Mesenchymal stem cell (in vitro differentiated cells and primary cell): ENCODE measurements around the gene IFT20.

Source experiments
- DNase-seq: peaks from one replicate; pipeline ENCODE4 v3.0.0-alpha.2; 2013
- H2AFZ ChIP-seq: one replicate; pipeline ENCODE4 v1.6.1; 2013; ENCODE audit warnings: low read depth, mild to moderate bottlenecking, control low read depth, inconsistent platforms, low read length, moderate library complexity
- H2AK5ac ChIP-seq: 2 replicates; pipeline ENCODE4 v1.6.1; 2013; ENCODE audit warnings: low read length, moderate library complexity, mild to moderate bottlenecking, inconsistent platforms; ENCODE audit not compliant: severe bottlenecking
- H2BK120ac ChIP-seq: one replicate; pipeline ENCODE4 v1.6.1; 2013; ENCODE audit warnings: low read depth, mild to moderate bottlenecking, inconsistent platforms, low read length, moderate library complexity
- H2BK12ac ChIP-seq, 2 experiments: one replicate each; pipeline ENCODE4 v1.6.1; 2013; ENCODE audit warnings: inconsistent platforms in 2 of 2, low read length in 2 of 2, mild to moderate bottlenecking in 2 of 2, moderate library complexity in 2 of 2, control low read depth in 1 of 2
- H2BK15ac ChIP-seq: one replicate; pipeline ENCODE4 v1.6.1; 2013; ENCODE audit warnings: mild to moderate bottlenecking, low read depth, inconsistent platforms; ENCODE audit not compliant: poor library complexity, severe bottlenecking
- H2BK5ac ChIP-seq: 2 replicates; pipeline ENCODE4 v1.6.1; 2013; ENCODE audit warnings: low read depth, mild to moderate bottlenecking, low read length, control low read depth, inconsistent platforms; ENCODE audit not compliant: poor library complexity, severe bottlenecking
- H3K14ac ChIP-seq, 2 experiments: one replicate each; pipeline ENCODE4 v1.6.1; 2013; ENCODE audit warnings: inconsistent platforms in 2 of 2, low read length in 2 of 2, control low read depth in 1 of 2, mild to moderate bottlenecking in 1 of 2, moderate library complexity in 1 of 2
- H3K18ac ChIP-seq, 2 experiments: one replicate each; pipeline ENCODE4 v1.6.1; 2013; ENCODE audit warnings: inconsistent platforms in 2 of 2, low read length in 2 of 2, control low read depth in 1 of 2, low read depth in 1 of 2, mild to moderate bottlenecking in 1 of 2
- H3K23ac ChIP-seq, 2 experiments: one replicate each; pipeline ENCODE4 v1.6.1; 2013; ENCODE audit warnings: inconsistent platforms in 2 of 2, low read length in 2 of 2, mild to moderate bottlenecking in 2 of 2, moderate library complexity in 2 of 2, control low read depth in 1 of 2
- H3K27ac ChIP-seq: 2 replicates; pipeline ENCODE4 v1.5.1; 2013; ENCODE audit warnings: mild to moderate bottlenecking, moderate library complexity, low read length, control low read depth, inconsistent platforms; ENCODE audit not compliant: poor library complexity, severe bottlenecking
- H3K27me3 ChIP-seq, 2 experiments: 2 replicates each; pipeline versions ENCODE4 v1.6.1 to v1.7.0; 2013; ENCODE audit warnings: low read length in 2 of 2, mild to moderate bottlenecking in 2 of 2, moderate library complexity in 2 of 2, control low read depth in 1 of 2, inconsistent platforms in 1 of 2; ENCODE audit not compliant: control insufficient read depth in 1 of 2, insufficient read depth in 1 of 2
- H3K36me3 ChIP-seq, 2 experiments: 2 replicates each; pipeline versions ENCODE4 v1.6.1 to v1.7.0; 2013; ENCODE audit warnings: low read length in 2 of 2, control low read depth in 1 of 2, inconsistent platforms in 1 of 2, low read depth in 1 of 2, mild to moderate bottlenecking in 1 of 2; ENCODE audit not compliant: insufficient read depth in 2 of 2, control insufficient read depth in 1 of 2
- H3K4ac ChIP-seq, 2 experiments: one replicate each; pipeline ENCODE4 v1.6.1; 2013; ENCODE audit warnings: inconsistent platforms in 2 of 2, low read length in 2 of 2, mild to moderate bottlenecking in 2 of 2, moderate library complexity in 2 of 2, control low read depth in 1 of 2, low read depth in 1 of 2
- H3K4me1 ChIP-seq: 2 replicates; pipeline ENCODE4 v1.6.1; 2013; ENCODE audit warnings: low read depth, low read length, control low read depth; ENCODE audit not compliant: control insufficient read depth, insufficient read depth
- H3K4me2 ChIP-seq: 2 replicates; pipeline ENCODE4 v1.6.1; 2013; ENCODE audit warnings: low read length, mild to moderate bottlenecking, inconsistent platforms; ENCODE audit not compliant: poor library complexity, severe bottlenecking
- H3K4me3 ChIP-seq, 2 experiments: 2 replicates each; pipeline versions ENCODE4 v1.5.1 to v1.7.0; 2013; ENCODE audit warnings: low read length in 2 of 2, mild to moderate bottlenecking in 2 of 2, control low read depth in 1 of 2, low read depth in 1 of 2; ENCODE audit not compliant: insufficient read depth in 1 of 2
- H3K79me1 ChIP-seq: replicated peaks from 2 replicates; pipeline ENCODE4 v1.6.1; 2013; ENCODE audit warnings: mild to moderate bottlenecking, control low read depth, low read length, inconsistent platforms; ENCODE audit not compliant: poor library complexity, severe bottlenecking
- H3K9ac ChIP-seq: 2 replicates; pipeline ENCODE4 v1.7.0; 2013; ENCODE audit warnings: mild to moderate bottlenecking, low read length, moderate library complexity
- H3K9me3 ChIP-seq: 2 replicates; pipeline ENCODE4 v1.7.0; 2013; ENCODE audit warnings: mild to moderate bottlenecking, low read length; ENCODE audit not compliant: control insufficient read depth
- H4K8ac ChIP-seq: one replicate; pipeline ENCODE4 v1.6.1; 2013; ENCODE audit warnings: inconsistent platforms, mild to moderate bottlenecking, low read length, moderate library complexity
- H4K91ac ChIP-seq: one replicate; pipeline ENCODE4 v1.6.1; 2013; ENCODE audit warnings: mild to moderate bottlenecking, low read length, inconsistent platforms
- WGBS: methylation state at CpG from one replicate; pipeline ENCODE4 v1.1.7; 2013; ENCODE audit warnings: mixed read lengths; 5-methylcytosine and 5-hydroxymethylcytosine counted together

IFT20 gene

DNA sequence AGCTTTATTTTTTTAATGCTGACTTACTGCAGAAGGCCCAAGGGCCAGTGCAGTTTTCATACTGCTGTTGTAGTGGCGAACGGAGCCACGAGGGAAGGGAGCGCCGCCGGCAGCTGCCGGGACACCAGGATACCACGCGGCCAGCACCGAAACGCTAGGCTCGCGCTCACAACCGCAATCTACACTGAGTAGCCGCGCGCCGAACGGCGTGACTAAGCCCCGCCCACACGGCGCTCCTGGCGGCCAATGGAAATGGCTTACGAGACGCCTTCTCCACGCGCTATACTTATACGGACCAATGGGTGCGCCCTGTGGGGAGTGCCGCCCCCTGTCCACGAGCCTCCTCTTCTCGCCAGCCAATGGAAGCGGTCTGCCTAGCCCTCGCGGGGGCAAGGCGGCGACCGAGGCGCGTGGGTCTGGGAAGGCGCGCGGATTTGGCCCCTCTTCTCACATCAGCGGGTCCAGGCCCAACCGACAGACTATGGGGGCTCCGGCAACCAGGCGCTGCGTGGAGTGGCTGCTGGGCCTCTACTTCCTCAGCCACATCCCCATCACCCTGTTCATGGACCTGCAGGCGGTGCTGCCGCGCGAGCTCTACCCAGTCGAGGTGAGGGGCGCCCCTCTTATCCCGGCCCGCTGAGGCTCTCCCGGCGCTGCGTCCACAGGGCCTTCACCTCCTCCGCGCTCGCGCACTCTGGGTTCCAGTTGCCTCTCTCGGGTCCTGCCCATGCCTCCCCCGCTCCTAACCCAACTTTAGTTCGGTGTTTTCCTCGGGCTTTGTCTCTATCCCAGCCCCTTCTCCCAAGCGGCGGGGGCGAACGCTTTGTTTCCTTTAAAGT, 16.3 kb downstream of the IFT20 start, which contains the start of gene TMEM97:
Gene TMEM97 (plus strand): TSS at position 442 of the 839 bp plus-strand sequence. CDS start 40 bp downstream, at position 482.
- H3K4me1 ChIP-seq, result peaks cover 15% of the 10 kb centered on the region
- under 1% methylated on average over 63 of the region's 72 CpGs for WGBS

DNA sequence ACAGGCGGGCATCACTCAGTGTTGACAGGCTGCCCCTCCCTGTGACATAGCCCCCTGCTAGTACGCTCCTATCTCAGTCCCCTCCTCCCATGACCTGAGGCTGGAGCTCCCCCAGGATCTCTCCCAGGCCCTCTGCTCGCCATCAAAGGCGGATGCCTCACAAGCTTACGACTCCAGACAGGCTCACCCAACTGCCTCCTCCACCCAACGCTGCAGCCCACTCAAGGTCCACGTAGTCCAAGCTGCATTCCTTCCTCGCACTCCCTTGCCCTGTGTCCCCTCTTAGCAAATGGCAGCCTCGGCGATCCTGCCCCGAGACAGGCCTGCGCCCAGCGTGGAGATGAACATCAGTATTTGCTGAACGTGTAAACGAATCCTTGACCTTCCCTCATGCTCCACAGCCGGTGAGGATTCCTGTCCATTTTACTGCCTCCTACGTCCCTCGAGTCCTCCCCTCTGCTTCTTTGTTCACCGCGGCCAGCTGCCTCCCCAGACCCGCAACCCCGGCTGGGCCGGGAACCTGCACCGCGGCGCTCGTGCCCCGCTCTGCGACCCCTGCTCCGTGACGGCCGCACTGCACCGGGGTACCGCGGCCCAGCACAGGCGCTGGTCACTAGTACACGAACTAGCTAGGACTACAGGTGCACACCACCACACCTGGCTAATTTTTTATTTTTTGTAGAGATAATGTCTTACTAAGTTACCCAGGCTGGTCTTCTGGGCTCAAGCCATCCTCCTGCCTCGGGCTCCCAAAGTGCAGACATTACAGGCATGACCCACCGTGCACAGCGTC, 17.1 kb downstream of the IFT20 start:
- no peak for DNase-seq
- peak overlapping the region in 1 of 2 experiments; percentile 64 for H2BK12ac ChIP-seq
- peaks cover 12% of the 10 kb centered on the region for H3K4me1 ChIP-seq
- no peak overlapping the region for H2BK15ac ChIP-seq
- H2BK5ac ChIP-seq, result no peak overlapping the region
- H4K91ac ChIP-seq, result peak overlapping the region; percentile 56
- H3K27me3 ChIP-seq, result no peaks in the 10 kb centered on the region
- no peaks in the 10 kb centered on the region for H3K36me3 ChIP-seq
- peak overlapping the region; percentile 95 for H3K4me2 ChIP-seq
- H3K18ac ChIP-seq, result peak overlapping the region in 1 of 2 experiments; percentile 80
- peak overlapping the region in 1 of 2 experiments; percentile 97 for H3K23ac ChIP-seq
- 23% methylated on average over 36 of the region's 40 CpGs for WGBS
- H2BK120ac ChIP-seq, result peak overlapping the region; percentile 27
- peak overlapping the region in 1 of 2 experiments; percentile 83 for H3K14ac ChIP-seq
- no peak overlapping the region for H3K27ac ChIP-seq
- peak overlapping the region; percentile 49 to 90 for H3K4me3 ChIP-seq
- H3K9me3 ChIP-seq, result no peaks in the 10 kb centered on the region
- H2AFZ ChIP-seq, result peak overlapping the region; percentile 73
- peaks cover 22% of the 10 kb centered on the region for H3K79me1 ChIP-seq
- H3K4ac ChIP-seq, result peak overlapping the region in 1 of 2 experiments; percentile 43
- H3K9ac ChIP-seq, result peak overlapping the region; percentile 72
- no peak overlapping the region for H2AK5ac ChIP-seq
- peak overlapping the region; percentile 16 for H4K8ac ChIP-seq

More for the DNA sequence above, 16.3 kb downstream of the IFT20 start, which contains the start of gene TMEM97:
- Histone ChIP-seq H3K18ac (peak within 1 kb of the TSS in 1 of 2 experiments; percentile 80), H3K9me3 (no peaks in the 10 kb centered on the region), H3K14ac (peak within 1 kb of the TSS in 1 of 2 experiments; percentile 83), H3K36me3 (no peaks in the 10 kb centered on the region), H2BK5ac (no peak within 1 kb of the TSS), H2BK15ac (no peak within 1 kb of the TSS), H2AK5ac (no peak within 1 kb of the TSS), H3K9ac (peak within 1 kb of the TSS; percentile 84), H3K4ac (peak within 1 kb of the TSS in 1 of 2 experiments; percentile 64), H3K27ac (peak within 1 kb of the TSS; percentile 37), H3K23ac (peak within 1 kb of the TSS in 1 of 2 experiments; percentile 97), H3K4me2 (peak within 1 kb of the TSS; percentile 96), H3K4me3 (peak within 1 kb of the TSS; percentile 74 to 90), H4K91ac (peak within 1 kb of the TSS; percentile 56), H3K27me3 (no peaks in the 10 kb centered on the region), H2AFZ (peak within 1 kb of the TSS; percentile 90), H4K8ac (peak within 1 kb of the TSS; percentile 27), H2BK12ac (peak within 1 kb of the TSS in 1 of 2 experiments; percentile 97), H2BK120ac (peak within 1 kb of the TSS; percentile 4), H3K79me1 (peaks cover 25% of the 10 kb centered on the region)
- DNase-seq, result peak; percentile 99

- Histone ChIP-seq H3K18ac (peak overlapping the region in 1 of 2 experiments; percentile 80), H3K14ac (no peak overlapping the region), H2AFZ (no peak overlapping the region), H2BK15ac (no peak overlapping the region), H3K79me1 (peaks cover 20% of the 10 kb centered on the region), H3K9ac (peak overlapping the region; percentile 72), H3K27ac (no peak overlapping the region), H3K4me1 (peaks cover 12% of the 10 kb centered on the region), H3K4me2 (no peak overlapping the region), H3K4ac (no peak overlapping the region), H4K91ac (no peak overlapping the region), H2BK5ac (no peak overlapping the region), H3K4me3 (peak overlapping the region; percentile 1 to 90), H3K23ac (no peak overlapping the region), H3K36me3 (no peaks in the 10 kb centered on the region), H3K27me3 (no peaks in the 10 kb centered on the region), H2AK5ac (no peak overlapping the region), H2BK120ac (peak overlapping the region; percentile 27), H2BK12ac (peak overlapping the region in 1 of 2 experiments; percentile 93), H4K8ac (peak overlapping the region; percentile 12), H3K9me3 (no peaks in the 10 kb centered on the region)
- 89% methylated on average over 21 of the region's 21 CpGs for WGBS
- DNase-seq, result no peak
These were observed 17.9 kb downstream of the IFT20 start for GRCh38 chr17:28317099-28317965.
